ENCODE results near the gene C10orf71.

C10orf71 gene

DNA sequence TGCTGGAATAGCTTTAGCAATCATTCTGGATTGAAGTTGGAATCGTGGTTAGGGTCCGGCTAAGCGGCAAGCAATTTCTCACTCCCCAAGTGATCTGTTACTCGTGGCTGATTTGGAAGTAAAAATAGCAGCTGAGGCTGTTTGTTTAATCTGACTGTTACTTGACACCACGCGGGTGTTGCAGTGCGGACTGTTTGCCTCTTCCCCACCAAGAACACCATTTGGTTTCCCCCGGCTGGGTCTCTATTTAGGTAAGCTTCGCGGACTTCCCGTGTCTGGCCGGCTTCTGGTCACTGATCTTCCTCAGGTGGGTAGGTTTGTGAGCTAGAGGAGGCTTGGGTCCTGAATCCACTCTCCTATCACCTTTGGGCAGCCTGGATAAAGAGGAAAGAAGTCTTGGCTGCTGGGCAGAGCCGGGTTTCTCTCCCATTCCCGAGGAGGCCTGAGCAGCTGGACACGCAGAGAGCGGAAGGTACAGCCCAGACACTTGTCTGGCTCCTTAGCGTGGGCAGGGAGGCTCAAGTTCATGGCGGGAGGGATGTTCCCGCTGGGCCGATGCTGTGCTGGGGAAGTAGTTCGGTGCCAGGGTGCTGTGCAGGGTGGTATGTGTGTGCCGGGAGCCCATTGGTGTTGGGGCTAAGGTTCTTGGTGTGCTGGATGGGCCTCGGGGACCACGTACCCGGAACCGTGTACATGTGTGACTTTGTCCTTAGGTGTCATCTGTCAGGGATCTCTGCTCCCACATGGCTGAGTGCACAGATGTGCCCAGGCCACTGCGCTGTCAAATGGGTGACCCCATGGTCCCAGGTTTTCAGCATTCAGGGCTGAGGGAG is at the start of gene C10orf71:
TSS of gene C10orf71 (plus strand) at position 188 of the 833 bp plus-strand sequence. CDS start 23,376 bp downstream, outside the sequence.
- no peak for DNase-seq (ENCODE audit: low read depth)

DNA sequence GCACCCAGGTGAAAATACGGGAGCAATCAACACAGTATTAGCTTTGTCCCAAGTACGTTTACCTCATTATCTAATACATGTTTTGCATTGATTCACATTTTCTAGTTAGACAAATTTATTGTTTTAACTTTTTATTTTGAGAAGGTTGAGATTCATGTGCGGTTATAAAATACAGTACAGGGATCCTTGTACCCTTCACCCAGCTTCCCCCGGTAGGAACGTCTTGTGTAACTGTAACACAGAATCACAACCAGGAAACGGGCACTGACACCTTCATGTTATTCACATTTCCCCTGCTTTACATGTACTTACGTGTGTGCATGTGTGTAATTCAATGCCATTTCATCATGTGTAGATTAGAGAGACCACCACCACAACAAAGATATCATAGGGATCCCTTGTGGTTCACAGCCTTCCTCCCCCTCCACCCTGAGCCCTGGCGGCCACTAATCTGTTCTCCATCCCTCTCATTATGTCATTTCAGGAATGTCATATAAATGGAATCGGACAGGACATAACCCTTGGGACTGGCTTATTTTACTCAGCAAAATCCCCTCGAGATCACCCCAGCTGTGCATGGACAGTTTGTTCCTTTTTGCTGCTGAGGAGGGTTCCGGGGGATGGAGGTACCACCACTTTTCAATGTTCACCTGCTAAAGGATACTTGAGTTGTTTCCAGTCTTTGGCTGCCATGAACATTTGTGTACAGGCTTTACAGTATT is 46.5 kb upstream of the C10orf71 start:
- DNase-seq (ENCODE audit: low read depth) = no peak

GRCh38 chr10:49253340-49253906 is 45.5 kb upstream of the C10orf71 start:
- no peak for DNase-seq (ENCODE audit: low read depth)

DNA sequence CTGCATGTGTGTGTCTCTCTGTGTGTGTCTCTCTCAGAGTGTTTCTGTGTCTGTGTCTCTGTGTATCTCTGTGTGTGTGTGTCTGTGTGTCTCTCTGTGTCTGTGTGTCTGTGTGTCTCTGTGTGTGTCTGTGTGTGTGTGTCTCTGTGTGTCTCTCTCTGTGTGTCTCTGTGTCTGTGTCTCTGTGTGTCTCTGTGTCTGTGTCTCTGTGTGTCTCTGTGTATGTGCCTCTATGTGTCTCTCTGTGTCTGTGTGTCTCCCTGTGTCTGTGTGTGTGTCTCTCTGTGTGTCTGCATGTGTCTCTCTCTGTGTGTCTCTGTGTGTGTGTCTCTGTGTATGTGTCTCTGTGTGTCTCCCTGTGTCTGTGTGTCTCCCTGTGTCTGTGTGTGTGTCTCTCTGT is 44.8 kb upstream of the C10orf71 start:
- DNase-seq (ENCODE audit: low read depth) = no peak

- DNase-seq (ENCODE audit: low read depth) = peak; percentile 39
These were observed 44.2 kb upstream of the C10orf71 start for GRCh38 chr10:49254556-49255318.

DNA sequence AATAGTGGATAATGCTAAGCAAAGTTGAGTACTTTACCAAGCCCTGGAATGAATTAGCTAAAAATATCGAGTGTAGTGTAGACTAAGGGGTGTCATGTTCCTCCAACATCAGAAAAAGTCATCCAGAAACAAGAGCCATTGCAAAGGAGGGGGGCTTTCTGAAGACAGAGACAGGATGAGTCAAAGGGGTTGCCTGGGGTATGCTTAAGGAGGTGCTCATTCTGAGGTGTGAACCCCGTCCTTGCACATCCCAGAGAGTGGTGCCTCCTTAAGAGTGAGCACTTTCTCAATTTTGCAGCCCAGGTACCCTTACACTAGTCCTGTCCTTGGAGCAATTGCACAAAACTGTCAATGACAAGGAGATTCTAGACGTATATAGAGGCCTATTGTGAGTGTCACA is 43.1 kb upstream of the C10orf71 start:
- DNase-seq (ENCODE audit: low read depth) = no peak

- DNase-seq (ENCODE audit: low read depth) = no peak
These were observed 41.8 kb upstream of the C10orf71 start for GRCh38 chr10:49257154-49257553.

- no peak for DNase-seq (ENCODE audit: low read depth)
These were observed 41.2 kb upstream of the C10orf71 start for GRCh38 chr10:49257626-49258349.

- DNase-seq (ENCODE audit: low read depth) = no peak
These were observed 40.7 kb upstream of the C10orf71 start for GRCh38 chr10:49258350-49258683.

DNA sequence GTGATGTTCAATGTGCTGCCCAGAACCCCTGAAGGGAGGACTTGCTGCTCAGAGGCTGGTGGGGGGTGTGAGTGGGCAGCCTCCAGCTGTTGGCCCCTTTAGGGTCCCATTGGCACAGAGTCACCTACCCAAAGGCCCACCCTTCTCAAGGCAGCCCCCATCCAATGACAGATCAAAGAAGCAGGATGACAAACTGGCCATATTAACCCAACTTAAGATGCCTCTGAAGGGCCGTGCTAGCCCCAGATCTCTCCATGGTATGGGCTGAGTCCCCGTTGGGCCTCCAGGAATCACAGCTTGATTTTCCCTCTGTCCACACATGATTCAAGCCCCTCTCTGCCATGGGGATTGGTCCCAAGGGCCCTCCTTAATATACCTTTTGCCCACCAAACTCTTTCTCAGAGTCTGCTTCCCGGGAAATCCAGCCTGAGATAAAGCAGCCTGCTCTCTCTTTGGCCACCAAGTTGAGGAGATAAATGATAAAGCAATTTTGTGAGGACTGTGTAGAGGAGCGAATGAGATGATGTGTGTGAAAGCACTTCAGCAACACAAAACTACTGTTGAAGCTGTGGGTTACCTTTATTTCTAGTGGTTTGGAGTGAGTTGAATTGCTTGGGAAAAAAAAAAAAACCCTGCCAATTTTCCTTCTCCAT is 38.2 kb upstream of the C10orf71 start:
- no peak for DNase-seq (ENCODE audit: low read depth)

DNA sequence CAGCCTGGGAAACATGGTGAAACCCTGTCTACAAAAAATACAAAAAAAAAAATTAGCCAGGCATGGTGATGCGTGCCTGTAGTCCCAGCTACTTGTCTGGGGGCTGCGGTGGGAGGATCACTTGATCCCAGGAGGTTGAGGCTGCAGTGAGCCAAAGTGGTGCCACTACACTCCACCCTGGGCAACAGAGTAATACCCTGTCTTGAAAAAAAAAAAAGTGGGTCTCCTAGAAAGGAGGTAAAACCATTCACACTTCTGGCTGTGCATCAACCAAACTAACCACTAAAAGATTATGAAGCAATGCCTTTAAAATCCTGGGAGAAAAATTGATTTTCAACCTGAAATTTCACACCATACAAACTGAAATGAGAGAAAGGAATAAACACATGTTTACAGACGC is 35.4 kb upstream of the C10orf71 start:
- DNase-seq (ENCODE audit: low read depth) = no peak

GRCh38 chr10:49264177-49264677 is 34.7 kb upstream of the C10orf71 start:
- no peak for DNase-seq (ENCODE audit: low read depth)

- DNase-seq (ENCODE audit: low read depth) = no peak
These were observed 33.1 kb upstream of the C10orf71 start for GRCh38 chr10:49265885-49266284.

DNA sequence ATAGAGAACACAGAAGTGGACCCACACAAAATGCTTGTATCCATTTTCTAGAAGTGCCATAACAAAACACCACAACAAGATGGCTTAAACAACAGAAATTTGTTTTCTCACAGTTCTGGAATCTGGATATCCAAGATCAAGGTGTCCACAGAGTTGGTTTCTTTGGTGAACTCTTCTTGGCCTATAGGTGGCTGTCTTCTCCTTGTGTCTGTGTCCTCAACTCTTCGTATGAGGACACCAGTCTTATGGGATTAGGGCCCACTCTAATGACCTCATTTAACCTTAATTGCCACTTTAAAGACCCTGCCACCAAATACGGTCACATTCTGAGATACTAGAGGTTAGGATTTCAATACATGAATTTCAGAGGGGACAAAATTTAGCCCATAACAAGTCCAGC is 30.8 kb upstream of the C10orf71 start:
- DNase-seq (ENCODE audit: low read depth) = no peak

DNA sequence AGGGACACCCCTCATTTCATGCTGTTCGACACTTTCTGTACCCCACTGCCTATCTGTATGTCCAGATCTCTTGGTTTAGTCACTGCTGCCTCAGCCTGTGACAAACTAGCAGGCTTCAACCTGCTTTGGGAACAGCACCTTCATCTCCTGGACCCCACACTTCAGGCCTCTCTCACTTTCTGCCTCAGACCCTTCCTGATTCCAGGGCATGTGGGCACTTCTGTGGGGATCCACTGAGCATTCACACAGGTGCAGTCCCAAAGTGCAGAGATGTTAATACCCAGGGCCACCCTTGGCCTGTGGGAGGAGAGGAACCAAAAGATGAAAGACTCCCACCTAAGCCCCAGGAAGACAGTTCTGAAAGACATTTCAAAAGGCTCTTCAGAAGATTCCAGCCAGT is 29.4 kb upstream of the C10orf71 start:
- no peak for DNase-seq (ENCODE audit: low read depth)

- DNase-seq (ENCODE audit: low read depth) = no peak
These were observed 28.4 kb upstream of the C10orf71 start for GRCh38 chr10:49270565-49270964.

- DNase-seq (ENCODE audit: low read depth) = no peak
These were observed 27.6 kb upstream of the C10orf71 start for GRCh38 chr10:49271346-49271745.

DNA sequence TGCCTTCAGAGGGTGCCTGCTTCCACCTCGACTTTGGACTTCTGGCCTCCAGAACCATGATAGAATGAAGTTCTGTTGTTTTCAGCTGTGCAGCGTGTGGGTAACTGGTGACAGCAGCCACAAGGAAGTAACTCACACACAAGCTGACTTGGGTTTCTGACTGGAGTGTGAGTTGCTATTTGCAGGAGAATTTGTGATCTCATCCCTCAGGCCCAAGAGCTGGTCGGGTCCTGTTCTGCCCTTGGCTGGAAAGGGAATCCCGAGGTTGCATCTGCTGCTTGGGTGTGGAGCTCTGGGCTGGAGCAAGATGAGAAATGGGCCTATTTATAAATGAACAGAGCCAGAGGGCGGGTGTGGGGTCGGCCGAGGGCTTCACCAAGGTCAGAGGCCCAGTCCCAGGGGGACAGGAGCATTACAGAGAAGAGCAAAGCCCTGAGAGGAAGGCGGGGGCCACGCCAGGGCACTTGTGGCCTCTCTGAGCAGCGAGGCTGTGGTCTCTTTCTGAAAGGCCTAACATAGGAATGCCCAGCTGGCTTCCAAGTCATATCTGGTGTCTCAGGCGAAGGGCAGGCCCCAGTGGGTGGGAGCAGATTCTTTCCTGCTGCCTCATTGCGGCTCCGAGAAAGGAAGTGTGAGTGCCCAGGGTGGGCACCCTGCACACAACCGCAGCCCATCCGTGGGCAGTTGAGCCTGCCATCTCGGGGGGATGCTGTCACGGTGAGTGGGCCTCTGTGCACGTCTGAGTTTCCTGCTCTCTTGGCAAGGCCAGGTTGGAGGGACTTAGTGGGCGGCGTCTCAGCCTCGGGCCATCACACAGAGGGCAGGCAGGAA is 26.5 kb upstream of the C10orf71 start:
- DNase-seq (ENCODE audit: low read depth) = no peak

DNA sequence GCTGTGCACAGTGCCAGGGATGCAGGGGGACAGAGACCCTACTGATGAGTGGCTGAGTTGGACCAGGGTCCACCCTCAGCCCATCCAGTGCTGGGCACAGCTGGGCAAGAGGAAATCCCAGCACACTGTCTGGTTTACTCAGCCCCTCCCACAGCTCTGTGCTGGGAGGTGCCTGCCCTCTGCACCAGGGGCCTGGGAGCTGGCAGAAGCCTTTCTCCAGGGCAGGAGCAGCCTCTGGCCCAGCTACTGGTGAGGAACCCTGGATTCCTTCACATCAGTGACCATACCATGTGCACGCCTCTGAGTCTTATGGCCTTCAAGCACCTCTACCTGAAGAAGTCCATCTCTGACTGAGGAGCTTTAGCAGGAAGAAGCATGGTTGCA is 25.9 kb upstream of the C10orf71 start:
- DNase-seq (ENCODE audit: low read depth) = no peak

- no peak for DNase-seq (ENCODE audit: low read depth)
These were observed 25.3 kb upstream of the C10orf71 start for GRCh38 chr10:49273626-49274025.
